Activated T-helper 2 cell treated with anti-CD3 and anti-CD28 coated beads, Interferon-gamma antibody, Interleukin-2, Interleukin-4, amounts not matched to agents 10 μg/mL and 5 μg/mL and 100 μg/mL, durations not matched to agents 14 hours and 24 hours and 36 hours (primary cell): ENCODE results near the gene RAB6B. TPM values are rescaled to one million over a fixed set of nuclear protein-coding genes. Genes with fewer than 3 reads are reported as not detected.

Source experiments
- DNase-seq: peaks from one replicate; pipeline ENCODE4 v3.0.0; 2021; ENCODE audit warnings: low spot score
- H3K27ac Mint-ChIP-seq: one replicate; pipeline ENCODE4 v1.8.0; 2021; ENCODE audit warnings: mixed read lengths
- H3K27me3 Mint-ChIP-seq: one replicate; pipeline ENCODE4 v1.8.0; 2021; ENCODE audit warnings: low read depth, mixed read lengths
- H3K36me3 Mint-ChIP-seq: one replicate; pipeline ENCODE4 v1.8.0; 2021; ENCODE audit warnings: low read depth, mixed read lengths
- H3K4me1 Mint-ChIP-seq: one replicate; pipeline ENCODE4 v1.8.0; 2021; ENCODE audit warnings: low read depth, mixed read lengths
- H3K4me3 Mint-ChIP-seq: one replicate; pipeline ENCODE4 v1.8.0; 2021; ENCODE audit warnings: low read depth, mild to moderate bottlenecking, moderate library complexity, mixed read lengths
- H3K9me3 Mint-ChIP-seq: one replicate; pipeline ENCODE4 v1.8.0; 2021; ENCODE audit warnings: mixed read lengths
- intact Hi-C: fragments of 100-400 bp; cut with micrococcal nuclease; formaldehyde crosslinking; loops from one replicate; pipeline ENCODE4 v1.15.1; 2023
- total RNA-seq: library from RNA; stranded (reverse); gene quantifications from 2 replicates; pipeline ENCODE4 v1.2.3, GENCODE V29; 2022

RAB6B gene
- total RNA-seq, 1 donor from 2014 or later, result 7.6 TPM

GRCh38 chr3:133935843-133936769, 40.4 kb upstream of the RAB6B start:
- H3K36me3 Mint-ChIP-seq, result no peaks in the 10 kb centered on the region
- H3K9me3 Mint-ChIP-seq, result no peaks in the 10 kb centered on the region
- no peak overlapping the region for H3K27ac Mint-ChIP-seq
- no peak for DNase-seq
- no peak overlapping the region for H3K4me3 Mint-ChIP-seq
- no peaks in the 10 kb centered on the region for H3K4me1 Mint-ChIP-seq
- intact Hi-C loops, result no loop called here
- peaks cover 4% of the 10 kb centered on the region for H3K27me3 Mint-ChIP-seq

- no peak overlapping the region for H3K27ac Mint-ChIP-seq
- H3K27me3 Mint-ChIP-seq, result peaks cover 1% of the 10 kb centered on the region
- no peak overlapping the region for H3K4me3 Mint-ChIP-seq
- no peaks in the 10 kb centered on the region for H3K36me3 Mint-ChIP-seq
- peaks cover under 1% of the 10 kb centered on the region for H3K4me1 Mint-ChIP-seq
- DNase-seq, result no peak
- intact Hi-C loops, result no loop called here
- no peaks in the 10 kb centered on the region for H3K9me3 Mint-ChIP-seq
Observed at GRCh38 chr3:133934996-133935842, 39.5 kb upstream of the RAB6B start.

DNA sequence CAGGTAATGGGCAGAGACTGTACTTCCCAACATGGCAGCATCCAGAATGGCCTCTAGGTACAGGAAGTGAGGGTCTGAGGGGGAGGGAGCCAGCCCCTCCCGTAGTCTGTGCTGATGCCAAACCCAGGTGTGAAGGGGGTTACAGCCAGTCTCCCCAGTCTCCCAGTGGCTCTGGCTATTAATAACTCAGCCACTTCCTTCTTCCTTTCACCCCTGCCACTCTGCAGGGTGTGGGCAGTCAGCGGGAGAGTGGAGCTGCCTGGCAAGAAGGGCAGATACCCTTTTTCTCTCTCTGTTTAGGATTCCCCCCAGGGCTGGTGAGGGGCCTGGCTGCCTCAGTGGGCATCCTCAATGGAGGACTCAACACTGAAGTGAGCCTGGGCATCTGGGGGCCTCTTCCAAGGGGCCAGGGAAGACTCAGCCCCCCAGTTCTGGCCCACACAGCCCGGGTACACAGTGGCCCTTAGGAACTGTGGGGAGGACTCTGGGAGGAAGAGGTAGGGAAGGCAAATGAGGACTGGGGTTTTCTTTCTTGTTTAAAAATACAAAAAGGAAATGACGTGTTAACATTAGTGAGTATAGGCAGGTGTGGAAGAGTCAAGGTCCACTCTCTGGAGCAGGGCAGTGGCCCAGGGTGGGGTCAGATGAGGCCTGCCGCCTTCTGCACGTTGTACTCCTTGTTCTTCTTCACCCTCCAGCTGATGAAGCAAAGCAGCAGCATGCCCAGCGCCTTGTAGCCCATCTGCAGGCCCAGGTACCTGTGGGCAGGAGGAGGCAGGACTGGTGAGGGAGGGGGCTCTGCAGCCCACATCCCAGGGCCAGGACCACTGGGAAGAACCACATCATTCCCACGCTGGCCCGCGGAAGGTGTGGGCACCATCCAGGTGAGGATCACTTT, 38.6 kb upstream of the RAB6B start:
- Mint-ChIP-seq H3K9me3 (no peaks in the 10 kb centered on the region), H3K27ac (no peak overlapping the region), H3K4me3 (no peak overlapping the region), H3K36me3 (no peaks in the 10 kb centered on the region), H3K27me3 (peaks cover 2% of the 10 kb centered on the region), H3K4me1 (peaks cover 4% of the 10 kb centered on the region)
- intact Hi-C loops, result no loop called here
- no peak for DNase-seq

GRCh38 chr3:133933097-133934024, 37.7 kb upstream of the RAB6B start:
- intact Hi-C loops, result no loop called here
- Mint-ChIP-seq H3K4me1 (peaks cover 4% of the 10 kb centered on the region), H3K27me3 (peaks cover 7% of the 10 kb centered on the region), H3K4me3 (no peak overlapping the region), H3K36me3 (no peaks in the 10 kb centered on the region), H3K9me3 (no peaks in the 10 kb centered on the region), H3K27ac (no peak overlapping the region)
- no peak for DNase-seq

DNA sequence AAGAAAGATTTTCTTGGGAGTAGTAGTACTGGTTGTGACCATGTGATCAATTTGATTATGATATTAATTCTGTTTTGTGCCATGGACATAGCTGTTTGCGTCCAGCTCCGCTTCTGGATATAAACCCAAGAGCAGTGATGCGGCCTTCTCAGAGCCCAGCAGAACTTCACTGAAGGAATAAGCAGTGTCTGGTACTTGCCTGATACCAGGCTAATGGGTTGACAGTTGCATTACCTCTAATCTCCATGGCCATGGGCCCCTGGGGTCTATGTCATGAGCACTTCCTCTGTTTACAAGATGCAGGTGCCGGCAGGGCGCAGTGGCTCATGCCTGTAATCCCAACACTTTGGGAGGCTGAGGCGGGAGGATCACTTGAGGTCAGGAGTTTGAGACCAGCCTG, 36.3 kb upstream of the RAB6B start:
- peaks cover 12% of the 10 kb centered on the region for H3K27me3 Mint-ChIP-seq
- H3K4me3 Mint-ChIP-seq, result no peak overlapping the region
- H3K27ac Mint-ChIP-seq, result no peak overlapping the region
- DNase-seq, result no peak
- no peaks in the 10 kb centered on the region for H3K9me3 Mint-ChIP-seq
- no peaks in the 10 kb centered on the region for H3K36me3 Mint-ChIP-seq
- intact Hi-C loops, result no loop called here
- H3K4me1 Mint-ChIP-seq, result peaks cover 9% of the 10 kb centered on the region

DNA sequence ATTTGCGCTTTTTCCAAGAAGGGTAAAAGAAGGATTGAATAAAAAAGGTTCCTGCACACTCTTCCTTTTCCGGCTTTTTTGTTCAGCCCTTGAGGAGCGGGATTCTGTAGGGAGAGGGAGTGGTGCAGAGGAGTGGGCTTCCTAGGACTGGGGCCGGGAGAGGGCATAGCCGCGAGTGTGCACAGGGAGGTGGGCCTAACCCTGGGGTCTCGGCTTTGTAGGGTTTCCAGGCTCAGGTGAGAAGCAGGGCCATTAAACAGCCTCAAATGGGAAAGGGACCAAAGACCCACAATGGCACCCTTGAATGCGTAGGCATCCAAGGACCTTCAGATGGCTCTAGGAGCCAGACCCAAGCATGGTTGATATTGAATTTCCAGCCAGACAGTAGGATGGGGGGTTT, 35.4 kb upstream of the RAB6B start:
- Mint-ChIP-seq H3K27ac (no peak overlapping the region), H3K36me3 (no peaks in the 10 kb centered on the region), H3K9me3 (no peaks in the 10 kb centered on the region), H3K4me3 (no peak overlapping the region), H3K27me3 (peaks cover 19% of the 10 kb centered on the region), H3K4me1 (peaks cover 9% of the 10 kb centered on the region)
- intact Hi-C loops, result no loop called here
- DNase-seq, result peak; percentile 6

DNA sequence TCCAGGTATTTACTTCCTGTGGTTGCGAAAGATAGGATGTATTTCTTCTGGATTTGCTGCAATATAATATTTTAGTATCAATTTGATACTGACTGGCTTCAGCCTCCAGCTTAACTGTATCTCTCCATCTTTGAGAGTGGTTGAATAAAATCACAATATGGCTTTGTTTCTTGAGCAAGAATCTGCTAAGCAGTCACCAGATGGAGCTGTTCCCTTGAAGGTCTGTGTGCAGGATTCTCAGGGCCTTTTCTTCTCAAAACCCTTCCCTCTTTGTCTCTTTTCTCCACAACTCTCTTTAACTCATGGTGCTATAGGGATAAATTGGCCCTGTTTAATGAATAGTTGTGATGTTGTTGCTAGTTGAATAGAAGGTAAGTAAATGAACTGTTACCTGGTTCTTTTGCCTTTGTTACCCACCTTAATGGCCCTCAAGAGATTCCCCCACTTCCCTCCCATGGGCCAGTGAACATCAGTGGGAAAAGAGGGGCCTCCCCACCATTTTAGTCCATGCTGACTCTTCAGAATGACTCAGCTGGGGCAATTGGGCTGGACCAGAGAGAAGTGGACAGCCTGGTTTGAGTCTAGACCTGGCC, 34.8 kb upstream of the RAB6B start:
- DNase-seq, result peak; percentile 6
- H3K9me3 Mint-ChIP-seq, result no peaks in the 10 kb centered on the region
- no peaks in the 10 kb centered on the region for H3K36me3 Mint-ChIP-seq
- H3K27ac Mint-ChIP-seq, result no peak overlapping the region
- H3K4me1 Mint-ChIP-seq, result peaks cover 9% of the 10 kb centered on the region
- H3K4me3 Mint-ChIP-seq, result no peak overlapping the region
- intact Hi-C loops, result no loop called here
- H3K27me3 Mint-ChIP-seq, result peaks cover 19% of the 10 kb centered on the region

DNA sequence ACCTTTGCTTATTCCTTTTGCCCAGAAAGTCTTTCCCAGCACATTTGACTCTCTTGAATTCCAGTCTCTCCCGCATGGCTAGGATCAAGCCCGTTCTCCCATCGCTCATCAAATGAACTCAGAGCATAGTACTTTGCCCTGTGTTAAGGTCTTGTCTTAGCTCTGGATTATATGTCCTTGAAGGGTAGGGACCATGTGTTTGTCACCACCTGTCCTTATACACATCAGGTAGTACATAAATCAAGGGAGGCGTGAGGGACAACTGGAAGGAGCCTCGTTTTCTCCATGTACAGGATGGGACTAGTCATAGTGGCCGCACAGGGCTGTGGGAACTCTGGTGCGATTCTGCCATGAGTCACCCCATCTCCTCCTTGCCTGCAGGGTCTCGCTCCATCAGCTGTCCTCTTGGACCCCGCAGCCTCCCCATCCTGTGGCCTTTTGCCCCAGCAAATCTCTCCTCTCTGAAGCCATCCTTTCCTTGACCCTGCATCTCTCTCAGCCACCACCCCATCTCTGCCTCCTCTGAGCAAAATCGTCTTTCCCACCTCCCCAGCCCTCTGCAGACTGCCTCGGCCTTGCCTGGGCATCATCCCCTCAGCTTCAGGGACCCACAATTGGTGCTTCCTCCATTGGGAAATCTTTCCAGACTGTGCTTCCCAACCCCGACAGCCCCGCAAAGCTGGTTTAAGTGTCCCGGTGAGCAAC, 33.4 kb upstream of the RAB6B start:
- H3K27ac Mint-ChIP-seq, result no peak overlapping the region
- peak; percentile 7 for DNase-seq
- no peak overlapping the region for H3K4me3 Mint-ChIP-seq
- no peaks in the 10 kb centered on the region for H3K9me3 Mint-ChIP-seq
- H3K36me3 Mint-ChIP-seq, result no peaks in the 10 kb centered on the region
- intact Hi-C loops, result loop anchor here (5.0 kb wide), 1 partner anchor 1202 kb away; no protein-coding TSS in a partner anchor
- peaks cover 25% of the 10 kb centered on the region for H3K27me3 Mint-ChIP-seq
- H3K4me1 Mint-ChIP-seq, result peaks cover 9% of the 10 kb centered on the region

DNA sequence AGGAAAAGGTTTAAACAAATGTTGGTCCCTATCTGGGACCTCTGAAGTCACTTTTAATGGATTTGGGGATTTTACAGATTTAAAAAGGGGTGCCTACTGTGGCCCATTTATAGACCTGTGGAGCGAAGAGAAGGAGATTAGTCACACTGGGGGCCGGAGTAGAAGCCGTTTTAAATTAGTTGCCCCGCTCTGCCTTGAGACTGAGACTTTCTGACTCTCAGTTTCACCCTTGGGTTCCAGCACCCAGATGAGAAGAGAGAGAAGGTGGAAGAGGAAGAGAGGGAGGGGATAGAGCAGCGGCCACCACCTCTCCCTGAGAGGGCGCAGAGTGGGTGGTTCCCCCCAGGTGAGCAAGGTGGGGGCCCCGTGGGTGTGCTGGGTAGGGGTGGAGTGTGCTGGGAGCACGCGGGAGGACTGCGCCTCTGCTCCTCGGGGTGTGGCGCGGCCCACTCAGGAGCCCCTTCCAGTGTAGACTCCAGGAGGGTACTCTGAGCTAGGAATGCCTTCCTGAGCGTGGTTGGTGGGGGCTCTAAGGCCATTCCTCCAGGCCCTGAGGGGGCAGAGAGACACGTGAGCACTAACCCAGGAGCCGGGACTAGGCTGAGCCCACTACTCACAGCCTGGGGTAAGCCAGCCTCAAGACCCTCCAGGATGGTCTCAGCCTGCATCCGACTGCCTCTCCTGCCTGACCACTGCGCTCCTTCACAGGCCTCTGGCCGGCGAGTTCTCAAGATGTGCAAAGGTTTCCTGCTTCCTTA, 32.6 kb upstream of the RAB6B start:
- DNase-seq, result peak; percentile 6
- Mint-ChIP-seq H3K36me3 (no peaks in the 10 kb centered on the region), H3K4me1 (peaks cover 9% of the 10 kb centered on the region), H3K27me3 (peaks cover 27% of the 10 kb centered on the region), H3K9me3 (no peaks in the 10 kb centered on the region), H3K4me3 (peak overlapping the region; percentile 62), H3K27ac (no peak overlapping the region)
- intact Hi-C loops, result loop anchor here (5.0 kb wide), 1 partner anchor 1201 kb away; no protein-coding TSS in a partner anchor

DNA sequence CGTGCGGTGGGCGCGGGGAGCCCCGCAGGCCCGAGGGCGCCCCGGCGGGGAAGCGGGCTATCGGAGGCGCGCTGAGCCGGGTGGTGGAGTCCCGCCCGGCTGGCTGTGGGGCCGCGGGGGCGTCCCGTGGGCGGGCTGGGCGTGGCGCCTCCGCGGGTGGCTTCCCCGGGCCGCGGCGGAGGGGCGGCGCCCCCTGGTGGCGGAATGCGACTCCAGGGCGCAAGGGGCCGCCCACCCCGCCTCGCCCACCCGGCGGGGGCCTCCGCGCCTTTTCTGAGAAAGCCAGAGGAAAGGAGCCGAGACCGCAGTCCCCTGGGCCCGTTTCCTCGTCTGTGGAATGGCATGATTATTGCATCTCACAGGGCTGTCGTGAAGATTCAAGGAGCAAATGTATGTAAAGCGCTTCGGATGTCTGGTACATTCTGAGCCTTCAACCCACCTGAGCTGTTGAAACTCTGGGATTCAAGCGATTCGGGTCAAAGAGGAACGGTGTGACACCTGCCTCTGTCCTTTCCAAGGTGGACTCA, 31.9 kb upstream of the RAB6B start:
- H3K4me1 Mint-ChIP-seq, result peaks cover 9% of the 10 kb centered on the region
- H3K36me3 Mint-ChIP-seq, result no peaks in the 10 kb centered on the region
- peak overlapping the region; percentile 62 for H3K4me3 Mint-ChIP-seq
- H3K27ac Mint-ChIP-seq, result no peak overlapping the region
- DNase-seq, result peak; percentile 54
- H3K27me3 Mint-ChIP-seq, result peaks cover 29% of the 10 kb centered on the region
- intact Hi-C loops, result loop anchor here (1.0 to 5.0 kb wide), 3 partner anchors 108 to 1200 kb away; no protein-coding TSS in a partner anchor
- H3K9me3 Mint-ChIP-seq, result no peaks in the 10 kb centered on the region
